Mesenchymal stem cell (in vitro differentiated cells and primary cell): ENCODE measurements around the gene DOCK6.
"Not testable (repeated sequence)": the region's sequence is repeated elsewhere in the genome, so short reads cannot be mapped to it uniquely, and the experiment has no call there.

Experiments
- DNase-seq: peaks from one replicate; pipeline ENCODE4 v3.0.0-alpha.2; 2013
- H2AFZ ChIP-seq: one replicate; pipeline ENCODE4 v1.6.1; 2013; ENCODE audit warnings: low read depth, mild to moderate bottlenecking, control low read depth, inconsistent platforms, low read length, moderate library complexity
- H2AK5ac ChIP-seq: 2 replicates; pipeline ENCODE4 v1.6.1; 2013; ENCODE audit warnings: low read length, moderate library complexity, mild to moderate bottlenecking, inconsistent platforms; ENCODE audit not compliant: severe bottlenecking
- H2BK120ac ChIP-seq: one replicate; pipeline ENCODE4 v1.6.1; 2013; ENCODE audit warnings: low read depth, mild to moderate bottlenecking, inconsistent platforms, low read length, moderate library complexity
- H2BK12ac ChIP-seq, 2 experiments: one replicate each; pipeline ENCODE4 v1.6.1; 2013; ENCODE audit warnings: inconsistent platforms in 2 of 2, low read length in 2 of 2, mild to moderate bottlenecking in 2 of 2, moderate library complexity in 2 of 2, control low read depth in 1 of 2
- H2BK15ac ChIP-seq: one replicate; pipeline ENCODE4 v1.6.1; 2013; ENCODE audit warnings: mild to moderate bottlenecking, low read depth, inconsistent platforms; ENCODE audit not compliant: poor library complexity, severe bottlenecking
- H2BK5ac ChIP-seq: 2 replicates; pipeline ENCODE4 v1.6.1; 2013; ENCODE audit warnings: low read depth, mild to moderate bottlenecking, low read length, control low read depth, inconsistent platforms; ENCODE audit not compliant: poor library complexity, severe bottlenecking
- H3K14ac ChIP-seq, 2 experiments: one replicate each; pipeline ENCODE4 v1.6.1; 2013; ENCODE audit warnings: inconsistent platforms in 2 of 2, low read length in 2 of 2, control low read depth in 1 of 2, mild to moderate bottlenecking in 1 of 2, moderate library complexity in 1 of 2
- H3K18ac ChIP-seq, 2 experiments: one replicate each; pipeline ENCODE4 v1.6.1; 2013; ENCODE audit warnings: inconsistent platforms in 2 of 2, low read length in 2 of 2, control low read depth in 1 of 2, low read depth in 1 of 2, mild to moderate bottlenecking in 1 of 2
- H3K23ac ChIP-seq, 2 experiments: one replicate each; pipeline ENCODE4 v1.6.1; 2013; ENCODE audit warnings: inconsistent platforms in 2 of 2, low read length in 2 of 2, mild to moderate bottlenecking in 2 of 2, moderate library complexity in 2 of 2, control low read depth in 1 of 2
- H3K27ac ChIP-seq: 2 replicates; pipeline ENCODE4 v1.5.1; 2013; ENCODE audit warnings: mild to moderate bottlenecking, moderate library complexity, low read length, control low read depth, inconsistent platforms; ENCODE audit not compliant: poor library complexity, severe bottlenecking
- H3K27me3 ChIP-seq, 2 experiments: 2 replicates each; pipeline versions ENCODE4 v1.6.1 to v1.7.0; 2013; ENCODE audit warnings: low read length in 2 of 2, mild to moderate bottlenecking in 2 of 2, moderate library complexity in 2 of 2, control low read depth in 1 of 2, inconsistent platforms in 1 of 2; ENCODE audit not compliant: control insufficient read depth in 1 of 2, insufficient read depth in 1 of 2
- H3K36me3 ChIP-seq, 2 experiments: 2 replicates each; pipeline versions ENCODE4 v1.6.1 to v1.7.0; 2013; ENCODE audit warnings: low read length in 2 of 2, control low read depth in 1 of 2, inconsistent platforms in 1 of 2, low read depth in 1 of 2, mild to moderate bottlenecking in 1 of 2; ENCODE audit not compliant: insufficient read depth in 2 of 2, control insufficient read depth in 1 of 2
- H3K4ac ChIP-seq, 2 experiments: one replicate each; pipeline ENCODE4 v1.6.1; 2013; ENCODE audit warnings: inconsistent platforms in 2 of 2, low read length in 2 of 2, mild to moderate bottlenecking in 2 of 2, moderate library complexity in 2 of 2, control low read depth in 1 of 2, low read depth in 1 of 2
- H3K4me1 ChIP-seq: 2 replicates; pipeline ENCODE4 v1.6.1; 2013; ENCODE audit warnings: low read depth, low read length, control low read depth; ENCODE audit not compliant: control insufficient read depth, insufficient read depth
- H3K4me2 ChIP-seq: 2 replicates; pipeline ENCODE4 v1.6.1; 2013; ENCODE audit warnings: low read length, mild to moderate bottlenecking, inconsistent platforms; ENCODE audit not compliant: poor library complexity, severe bottlenecking
- H3K4me3 ChIP-seq, 2 experiments: 2 replicates each; pipeline versions ENCODE4 v1.5.1 to v1.7.0; 2013; ENCODE audit warnings: low read length in 2 of 2, mild to moderate bottlenecking in 2 of 2, control low read depth in 1 of 2, low read depth in 1 of 2; ENCODE audit not compliant: insufficient read depth in 1 of 2
- H3K79me1 ChIP-seq: replicated peaks from 2 replicates; pipeline ENCODE4 v1.6.1; 2013; ENCODE audit warnings: mild to moderate bottlenecking, control low read depth, low read length, inconsistent platforms; ENCODE audit not compliant: poor library complexity, severe bottlenecking
- H3K9ac ChIP-seq: 2 replicates; pipeline ENCODE4 v1.7.0; 2013; ENCODE audit warnings: mild to moderate bottlenecking, low read length, moderate library complexity
- H3K9me3 ChIP-seq: 2 replicates; pipeline ENCODE4 v1.7.0; 2013; ENCODE audit warnings: mild to moderate bottlenecking, low read length; ENCODE audit not compliant: control insufficient read depth
- H4K8ac ChIP-seq: one replicate; pipeline ENCODE4 v1.6.1; 2013; ENCODE audit warnings: inconsistent platforms, mild to moderate bottlenecking, low read length, moderate library complexity
- H4K91ac ChIP-seq: one replicate; pipeline ENCODE4 v1.6.1; 2013; ENCODE audit warnings: mild to moderate bottlenecking, low read length, inconsistent platforms
- WGBS: methylation state at CpG from one replicate; pipeline ENCODE4 v1.1.7; 2013; ENCODE audit warnings: mixed read lengths; 5-methylcytosine and 5-hydroxymethylcytosine counted together

Gene DOCK6

GRCh38 chr19:11179716-11180297 is 82.5 kb downstream of the DOCK6 start:
- H3K9me3 ChIP-seq = peaks cover 3% of the 10 kb centered on the region
- H3K4me1 ChIP-seq = peaks cover 19% of the 10 kb centered on the region
- H2AFZ ChIP-seq = no peak overlapping the region
- H3K27me3 ChIP-seq = no peaks in the 10 kb centered on the region
- H2BK5ac ChIP-seq = no peak overlapping the region
- 93% methylated on average over 11 of the region's 11 CpGs for WGBS
- H3K4ac ChIP-seq = no peak overlapping the region
- H3K18ac ChIP-seq = no peak overlapping the region
- H3K36me3 ChIP-seq = peaks cover 59 to 83% of the 10 kb centered on the region in 2 experiments
- no peak overlapping the region for H3K23ac ChIP-seq
- no peak for DNase-seq
- no peak overlapping the region for H3K14ac ChIP-seq
- no peak overlapping the region for H2BK120ac ChIP-seq
- H3K27ac ChIP-seq = no peak overlapping the region
- no peak overlapping the region for H2BK15ac ChIP-seq
- H4K91ac ChIP-seq = no peak overlapping the region
- H3K79me1 ChIP-seq = peaks cover 17% of the 10 kb centered on the region
- no peak overlapping the region for H2BK12ac ChIP-seq
- H3K4me3 ChIP-seq = no peak overlapping the region
- peak overlapping the region; percentile 59 for H3K9ac ChIP-seq
- no peak overlapping the region for H2AK5ac ChIP-seq
- H4K8ac ChIP-seq = no peak overlapping the region
- no peak overlapping the region for H3K4me2 ChIP-seq

- not testable (repeated sequence) for H3K9ac ChIP-seq, H4K8ac ChIP-seq, H3K27ac ChIP-seq, H2BK120ac ChIP-seq, H3K18ac ChIP-seq, H2BK5ac ChIP-seq, H3K27me3 ChIP-seq, DNase-seq, H3K14ac ChIP-seq, H2BK15ac ChIP-seq, H3K23ac ChIP-seq, H3K4me2 ChIP-seq, H2AK5ac ChIP-seq, H3K9me3 ChIP-seq, H3K4ac ChIP-seq, H2AFZ ChIP-seq, H3K4me3 ChIP-seq, H2BK12ac ChIP-seq, H4K91ac ChIP-seq
- peaks cover 64 to 83% of the 10 kb centered on the region in 2 experiments for H3K36me3 ChIP-seq
- H3K79me1 ChIP-seq = peaks cover 20% of the 10 kb centered on the region
- 75% methylated on average over 8 of the region's 9 CpGs for WGBS
- H3K4me1 ChIP-seq = peaks cover 19% of the 10 kb centered on the region
Measured at GRCh38 chr19:11179145-11179465, 83.2 kb downstream of the DOCK6 start.

GRCh38 chr19:11177592-11177991 is 84.7 kb downstream of the DOCK6 start:
- Histone ChIP-seq H3K27ac (no peak overlapping the region), H3K79me1 (peaks cover 18% of the 10 kb centered on the region), H3K23ac (no peak overlapping the region), H3K36me3 (peaks cover 71 to 83% of the 10 kb centered on the region in 2 experiments), H3K4ac (no peak overlapping the region), H2BK5ac (no peak overlapping the region), H2BK120ac (no peak overlapping the region), H4K8ac (no peak overlapping the region), H3K14ac (no peak overlapping the region), H3K9ac (no peak overlapping the region), H3K27me3 (no peaks in the 10 kb centered on the region), H3K4me1 (peaks cover 19% of the 10 kb centered on the region), H3K18ac (no peak overlapping the region), H2BK15ac (no peak overlapping the region), H3K9me3 (no peaks in the 10 kb centered on the region), H2BK12ac (no peak overlapping the region), H2AK5ac (peak overlapping the region; percentile 58), H3K4me2 (no peak overlapping the region), H2AFZ (no peak overlapping the region), H3K4me3 (no peak overlapping the region), H4K91ac (no peak overlapping the region)
- DNase-seq = no peak
- WGBS = over 99% methylated on average over 9 of the region's 9 CpGs

DNA sequence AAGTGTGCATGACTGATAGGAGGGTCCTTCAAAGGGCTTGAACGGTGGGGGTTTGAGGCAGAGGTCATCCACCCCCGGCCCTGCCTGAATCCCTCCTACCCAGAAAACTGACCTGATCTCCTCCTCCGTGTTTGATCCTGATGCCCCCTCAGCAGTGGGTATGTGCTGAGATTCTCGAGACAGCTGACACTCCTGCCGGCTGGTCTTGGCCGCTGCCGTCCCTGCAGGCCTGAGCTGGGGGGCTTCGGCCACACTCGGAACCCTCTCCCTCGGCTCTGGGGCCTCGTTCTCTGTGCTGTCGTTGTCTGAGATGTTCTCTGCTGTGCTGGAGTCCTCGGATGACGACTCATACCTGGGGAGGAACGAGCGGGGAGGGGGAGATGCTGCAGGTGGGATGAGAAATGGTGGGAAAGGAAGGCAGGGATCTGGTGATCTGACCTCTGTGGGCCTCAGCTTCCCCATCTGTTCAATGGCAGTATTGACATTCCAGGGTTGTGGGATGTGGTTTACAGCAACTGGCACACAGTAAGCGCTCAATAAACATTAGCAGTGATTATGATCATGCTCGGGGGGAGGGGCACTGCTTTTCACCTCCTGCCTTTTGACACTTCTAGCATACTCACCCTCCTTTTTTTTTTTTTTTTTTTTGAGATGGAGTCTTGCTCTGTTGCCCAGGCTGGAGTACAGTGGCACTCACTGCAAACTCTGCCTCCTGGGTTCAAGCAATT is 85.7 kb downstream of the DOCK6 start:
- DNase-seq = no peak
- no peak overlapping the region for H3K27ac ChIP-seq
- no peak overlapping the region for H3K14ac ChIP-seq
- H3K4me1 ChIP-seq = peaks cover 19% of the 10 kb centered on the region
- no peaks in the 10 kb centered on the region for H3K27me3 ChIP-seq
- no peak overlapping the region for H4K8ac ChIP-seq
- no peak overlapping the region for H3K4me3 ChIP-seq
- H2AK5ac ChIP-seq = peak overlapping the region; percentile 16
- no peaks in the 10 kb centered on the region for H3K9me3 ChIP-seq
- H3K4ac ChIP-seq = no peak overlapping the region
- H3K9ac ChIP-seq = no peak overlapping the region
- no peak overlapping the region for H2BK12ac ChIP-seq
- WGBS = 92% methylated on average over 16 of the region's 18 CpGs
- no peak overlapping the region for H2AFZ ChIP-seq
- H3K4me2 ChIP-seq = no peak overlapping the region
- H4K91ac ChIP-seq = peak overlapping the region; percentile 47
- H3K18ac ChIP-seq = no peak overlapping the region
- H3K36me3 ChIP-seq = peaks cover 78 to 83% of the 10 kb centered on the region in 2 experiments
- H3K79me1 ChIP-seq = peaks cover 18% of the 10 kb centered on the region
- H2BK120ac ChIP-seq = no peak overlapping the region
- H2BK15ac ChIP-seq = no peak overlapping the region
- no peak overlapping the region for H3K23ac ChIP-seq
- no peak overlapping the region for H2BK5ac ChIP-seq
